BE2C (cell line): ENCODE results near the gene NEURL4.

ENCODE experiments used
- DNase-seq: peaks from one replicate; pipeline ENCODE4 v3.0.0-alpha.2; 2020
- H3K27me3 ChIP-seq: fragments of 250-450 bp; sonication (Bioruptor Pico); 2 replicates; pipeline ENCODE4 v1.5.1; 2020; ENCODE audit warnings: mild to moderate bottlenecking
- H3K36me3 ChIP-seq: fragments of 250-450 bp; sonication (Bioruptor Pico); 2 replicates; pipeline ENCODE4 v1.5.1; 2020; ENCODE audit warnings: mild to moderate bottlenecking
- H3K4me1 ChIP-seq: fragments of 250-450 bp; sonication (Bioruptor Pico); 2 replicates; pipeline ENCODE4 v1.5.1; 2020
- H3K4me3 ChIP-seq: 2 replicates; pipeline ENCODE4 v1.5.1; 2011; ENCODE audit warnings: low read depth, low read length
- H3K9me3 ChIP-seq: fragments of 250-450 bp; sonication (Bioruptor Pico); 2 replicates; pipeline ENCODE4 v1.5.1; 2020
- CTCF ChIP-seq: IDR thresholded peaks from 2 replicates; pipeline ENCODE4 v1.5.1; 2012; ENCODE audit warnings: mild to moderate bottlenecking, low read depth, low read length

NEURL4 gene

GRCh38 chr17:7332111-7332510 lies 3.0 kb upstream of the NEURL4 start:
- no peaks in the 10 kb centered on the region for H3K4me1 ChIP-seq
- no peak for TF ChIP-seq CTCF
- DNase-seq, result no peak
- H3K4me3 ChIP-seq, result no peak overlapping the region
- H3K27me3 ChIP-seq, result no peaks in the 10 kb centered on the region
- no peaks in the 10 kb centered on the region for H3K36me3 ChIP-seq
- no peaks in the 10 kb centered on the region for H3K9me3 ChIP-seq

- Histone ChIP-seq H3K36me3 (no peaks in the 10 kb centered on the region), H3K27me3 (no peaks in the 10 kb centered on the region), H3K9me3 (no peaks in the 10 kb centered on the region), H3K4me3 (peak overlapping the region; percentile 80), H3K4me1 (no peaks in the 10 kb centered on the region)
- TF ChIP-seq CTCF, result no peak
- no peak for DNase-seq
Measured at GRCh38 chr17:7330638-7331015, 1.5 kb upstream of the NEURL4 start.

GRCh38 chr17:7329997-7330637 lies 982 bp upstream of the NEURL4 start:
- Histone ChIP-seq H3K4me1 (no peaks in the 10 kb centered on the region), H3K27me3 (no peaks in the 10 kb centered on the region), H3K4me3 (peak overlapping the region; percentile 80), H3K9me3 (no peaks in the 10 kb centered on the region), H3K36me3 (no peaks in the 10 kb centered on the region)
- TF ChIP-seq CTCF, result no peak
- peak; percentile 84 for DNase-seq

- no peaks in the 10 kb centered on the region for H3K4me1 ChIP-seq
Measured at GRCh38 chr17:7329374-7329996, 350 bp upstream of the NEURL4 start.

GRCh38 chr17:7328009-7328408 lies 1.1 kb downstream of the NEURL4 start:
- no peak for TF ChIP-seq CTCF
- no peaks in the 10 kb centered on the region for H3K4me1 ChIP-seq
- H3K9me3 ChIP-seq, result no peaks in the 10 kb centered on the region
- H3K4me3 ChIP-seq, result peak overlapping the region; percentile 80
- DNase-seq, result no peak
- peaks cover 11% of the 10 kb centered on the region for H3K36me3 ChIP-seq
- H3K27me3 ChIP-seq, result no peaks in the 10 kb centered on the region

More at GRCh38 chr17:7329374-7329996, 350 bp upstream of the NEURL4 start:
- Histone ChIP-seq H3K4me3 (peak overlapping the region; percentile 80), H3K9me3 (no peaks in the 10 kb centered on the region), H3K27me3 (no peaks in the 10 kb centered on the region), H3K36me3 (no peaks in the 10 kb centered on the region; the same call in 1 of the 2 replicates)
- no peak for TF ChIP-seq CTCF
- peak; percentile 93 for DNase-seq

- no peaks in the 10 kb centered on the region for H3K9me3 ChIP-seq
- no peak overlapping the region for H3K4me3 ChIP-seq
- peaks cover 15% of the 10 kb centered on the region for H3K36me3 ChIP-seq
- H3K27me3 ChIP-seq, result no peaks in the 10 kb centered on the region
- no peak for DNase-seq
- TF ChIP-seq CTCF, result no peak
- no peaks in the 10 kb centered on the region for H3K4me1 ChIP-seq
Measured at GRCh38 chr17:7327501-7327900, 1.6 kb downstream of the NEURL4 start.
